ENCODE measurements around the gene UTP11. TPM values are rescaled to one million over a fixed set of nuclear protein-coding genes. Genes with fewer than 3 reads are reported as not detected.

Gene UTP11
- total and polyA plus RNA-seq, 2 donors (not counting 3 experiments of a cell fraction or from before 2014, with no cell fraction given): 20.1 to 54.1 TPM

GRCh38 chr1:38061290-38061689, 48.8 kb downstream of the UTP11 start:
- intact Hi-C loops (cut with micrococcal nuclease): no loop called here
- no peak for FAIRE-seq

More at GRCh38 chr1:38061290-38061689, 48.8 kb downstream of the UTP11 start:
- ChIA-PET CTCF (no interaction called here), POLR2A (no interaction called here)
- Histone ChIP-seq H3K4me2 (ENCODE audit: insufficient read depth, low read length) (no peak overlapping the region), H3K9ac (replicated peaks; ENCODE audit: extremely low read depth, insufficient read depth, low read length) (no peak overlapping the region), H3K4me1 (ENCODE audit: control insufficient read depth, extremely low read depth, insufficient read depth, low read length) (no peaks in the 10 kb centered on the region), H2AFZ (ENCODE audit: low read depth, low read length) (no peak overlapping the region), H3K4me3 (replicated peaks in 1 of 3; ENCODE audit: insufficient read depth in 1 of 3, low read depth in 1 of 3, low read length in 3 of 3) (no peak overlapping the region), H3K27me3 (ENCODE audit: control insufficient read depth in 2 of 2, insufficient read depth in 2 of 2, low read length in 2 of 2) (no peaks in the 10 kb centered on the region), H3K36me3 (ENCODE audit: control insufficient read depth in 2 of 2, extremely low read depth in 1 of 2, insufficient read depth in 2 of 2, low read length in 2 of 2) (no peaks in the 10 kb centered on the region), H3K9me3 (replicated peaks; ENCODE audit: control insufficient read depth, insufficient read depth, low read length) (no peaks in the 10 kb centered on the region), H4K20me1 (replicated peaks; ENCODE audit: control insufficient read depth, extremely low read depth, insufficient read depth, low read length) (no peaks in the 10 kb centered on the region), H3K27ac (ENCODE audit: insufficient read depth, low read depth, low read length) (no peak overlapping the region), H3K9me1 (replicated peaks; ENCODE audit: control insufficient read depth, extremely low read depth, insufficient read depth, low read length) (no peaks in the 10 kb centered on the region), H3K79me2 (ENCODE audit: control insufficient read depth, insufficient read depth, low read length) (no peaks in the 10 kb centered on the region)
- no TSS peak for BruUV-seq (replicated peaks)
- TF ChIP-seq EZH2 (IDR thresholded peaks at IDR 0.05; ENCODE audit: borderline replicate concordance, low read depth, low read length, severe bottlenecking) (no peak), FOS (IDR thresholded peaks at IDR 0.05; ENCODE audit: borderline replicate concordance, insufficient read depth, low read length) (no peak), CTCF (IDR thresholded peaks at IDR 0.05; ENCODE audit: extremely low read depth in 1 of 2, insufficient read depth in 1 of 2, low read depth in 1 of 2, low read length in 2 of 2) (no peak), MYC (IDR thresholded peaks at IDR 0.05; ENCODE audit: low read depth, low read length) (no peak), GATA2 (IDR thresholded peaks at IDR 0.05; ENCODE audit: insufficient read depth, insufficient read length, low read depth, low read length) (no peak), MAX (IDR thresholded peaks at IDR 0.05; ENCODE audit: insufficient read depth, insufficient read length) (no peak), POLR2AphosphoS5 (IDR thresholded peaks at IDR 0.05; ENCODE audit: insufficient read depth, low read depth, low read length) (no peak), JUN (IDR thresholded peaks at IDR 0.05; ENCODE audit: borderline replicate concordance, insufficient read depth, insufficient read length, low read depth) (no peak), POLR2A (IDR thresholded peaks at IDR 0.05; ENCODE audit: low read depth, low read length) (no peak)
- DNase-seq (ENCODE audit: low read depth, low spot score): no peak
- dilution Hi-C loops (cut with MboI; ENCODE audit: extremely low pct_ligation_motif_present, low sequenced_read_pairs): no loop called here
